Karpas-422 (cell line): ENCODE data around the gene TAS1R1. TPM values are rescaled to one million over a fixed set of nuclear protein-coding genes. Genes with fewer than 3 reads are reported as not detected.
A peak's percentile ranks its signal among the peaks of the same experiment; 100 is the strongest.

Experiments
- DNase-seq: peaks from one replicate; pipeline ENCODE4 v3.0.0-alpha.2; 2015
- H2AFZ ChIP-seq: fragments of 200-600 bp; sonication (generic); 2 replicates; pipeline ENCODE4 v1.6.1; 2014; ENCODE audit warnings: antibody characterized with exemption, low read length, mixed read lengths
- H3K27ac ChIP-seq: fragments of 200-600 bp; sonication (generic); 2 replicates; pipeline ENCODE4 v1.5.1; 2014; ENCODE audit warnings: mild to moderate bottlenecking, low read length, moderate library complexity
- H3K27me3 ChIP-seq: fragments of 200-600 bp; sonication (generic); 2 replicates; pipeline ENCODE4 v1.6.1; 2014; ENCODE audit warnings: low read length, mixed read lengths
- H3K36me3 ChIP-seq: fragments of 200-600 bp; sonication (generic); 2 replicates; pipeline ENCODE4 v1.6.1; 2014; ENCODE audit warnings: low read length, mixed read lengths; ENCODE audit not compliant: insufficient read depth
- H3K4me1 ChIP-seq: fragments of 200-600 bp; sonication (generic); 2 replicates; pipeline ENCODE4 v1.6.1; 2014; ENCODE audit warnings: mild to moderate bottlenecking, low read length, mixed read lengths
- H3K4me2 ChIP-seq: fragments of 200-600 bp; sonication (generic); 2 replicates; pipeline ENCODE4 v1.6.1; 2014; ENCODE audit warnings: low read length, low read depth, mild to moderate bottlenecking; ENCODE audit not compliant: poor library complexity, severe bottlenecking
- H3K4me3 ChIP-seq: fragments of 200-600 bp; sonication (generic); 2 replicates; pipeline ENCODE4 v1.5.1; 2014; ENCODE audit warnings: mild to moderate bottlenecking, antibody characterized with exemption, low read length, mixed read lengths
- H3K79me2 ChIP-seq: fragments of 200-600 bp; sonication (generic); 2 replicates; pipeline ENCODE4 v1.6.1; 2014; ENCODE audit warnings: mild to moderate bottlenecking, low read length, mixed read lengths
- H3K9ac ChIP-seq: fragments of 200-600 bp; sonication (generic); 2 replicates; pipeline ENCODE4 v1.6.0; 2014; ENCODE audit warnings: low read length
- H3K9me2 ChIP-seq: fragments of 200-600 bp; sonication (generic), shearing (Covaris generic); replicated peaks from 2 replicates; pipeline ENCODE4 v1.6.0; 2014; ENCODE audit warnings: mild to moderate bottlenecking, low read length, moderate library complexity; ENCODE audit not compliant: insufficient read depth
- H3K9me3 ChIP-seq: fragments of 300-700, 200-600 bp; sonication (generic); 2 replicates; pipeline ENCODE4 v1.6.1; 2014; ENCODE audit warnings: low read length, mixed read lengths
- H4K20me1 ChIP-seq: fragments of 200-600 bp; sonication (generic); 2 replicates; pipeline ENCODE4 v1.6.1; 2014; ENCODE audit warnings: mild to moderate bottlenecking, antibody characterized with exemption, low read length, low read depth; ENCODE audit not compliant: insufficient read depth
- total RNA-seq: library from RNA; depleted of rRNA; stranded (reverse); fragments of >200 nt; shearing (Covaris generic); gene quantifications from 2 replicates; pipeline ENCODE4 v1.2.3, GENCODE V29; 2014; ENCODE audit warnings: low replicate concordance

TAS1R1 gene
- total RNA-seq, 1 experiment from 2014 or later = not detected

GRCh38 chr1:6580119-6580592 lies 25.0 kb downstream of the TAS1R1 start:
- Histone ChIP-seq H3K36me3 (no peaks in the 10 kb centered on the region), H3K4me3 (peak overlapping the region; percentile 88), H3K9me3 (no peaks in the 10 kb centered on the region), H3K27ac (peak overlapping the region; percentile 49; the same call in 1 of the 2 replicates), H3K9ac (peak overlapping the region; percentile 84), H3K27me3 (no peaks in the 10 kb centered on the region), H2AFZ (0 out of 2 replicates have a peak overlapping the region, but pooled peaks have one; percentile 2), H3K79me2 (peaks cover 32% of the 10 kb centered on the region), H3K9me2 (no peaks in the 10 kb centered on the region), H3K4me2 (peak overlapping the region; percentile 81), H3K4me1 (peaks cover 29% of the 10 kb centered on the region), H4K20me1 (peaks cover 9% of the 10 kb centered on the region)
- DNase-seq = peak; percentile 85

DNA sequence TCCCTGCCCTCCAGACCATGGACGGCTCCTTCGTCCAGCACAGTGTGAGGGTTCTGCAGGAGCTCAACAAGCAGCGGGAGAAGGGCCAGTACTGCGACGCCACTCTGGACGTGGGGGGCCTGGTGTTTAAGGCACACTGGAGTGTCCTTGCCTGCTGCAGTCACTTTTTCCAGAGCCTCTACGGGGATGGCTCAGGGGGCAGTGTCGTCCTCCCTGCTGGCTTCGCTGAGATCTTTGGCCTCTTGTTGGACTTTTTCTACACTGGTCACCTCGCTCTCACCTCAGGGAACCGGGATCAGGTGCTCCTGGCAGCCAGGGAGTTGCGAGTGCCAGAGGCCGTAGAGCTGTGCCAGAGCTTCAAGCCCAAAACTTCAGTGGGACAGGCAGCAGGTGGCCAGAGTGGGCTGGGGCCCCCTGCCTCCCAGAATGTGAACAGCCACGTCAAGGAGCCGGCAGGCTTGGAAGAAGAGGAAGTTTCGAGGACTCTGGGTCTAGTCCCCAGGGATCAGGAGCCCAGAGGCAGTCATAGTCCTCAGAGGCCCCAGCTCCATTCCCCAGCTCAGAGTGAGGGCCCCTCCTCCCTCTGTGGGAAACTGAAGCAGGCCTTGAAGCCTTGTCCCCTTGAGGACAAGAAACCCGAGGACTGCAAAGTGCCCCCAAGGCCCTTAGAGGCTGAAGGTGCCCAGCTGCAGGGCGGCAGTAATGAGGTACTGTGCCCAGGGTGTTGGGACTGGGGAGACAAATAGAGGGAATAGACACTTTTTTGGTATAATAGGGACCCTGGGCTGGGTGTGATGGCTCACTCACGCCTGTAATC lies 25.7 kb downstream of the TAS1R1 start:
- Histone ChIP-seq H3K9ac (peak overlapping the region; percentile 84), H3K9me3 (no peaks in the 10 kb centered on the region), H3K27me3 (no peaks in the 10 kb centered on the region), H2AFZ (0 out of 2 replicates have a peak overlapping the region, but pooled peaks have one; percentile 2), H3K36me3 (no peaks in the 10 kb centered on the region), H3K4me2 (peak overlapping the region; percentile 81), H3K9me2 (no peaks in the 10 kb centered on the region), H3K79me2 (peaks cover 32% of the 10 kb centered on the region), H3K4me3 (peak overlapping the region; percentile 88), H4K20me1 (peaks cover 9% of the 10 kb centered on the region), H3K27ac (peak overlapping the region; percentile 49; the same call in 1 of the 2 replicates), H3K4me1 (peaks cover 29% of the 10 kb centered on the region)
- peak; percentile 61 for DNase-seq

GRCh38 chr1:6581561-6582305 lies 26.6 kb downstream of the TAS1R1 start:
- Histone ChIP-seq H3K4me3 (peak overlapping the region; percentile 88; the same call in 1 of the 2 replicates), H4K20me1 (peaks cover 9% of the 10 kb centered on the region), H3K79me2 (peaks cover 32% of the 10 kb centered on the region), H3K9me2 (no peaks in the 10 kb centered on the region), H3K9me3 (no peaks in the 10 kb centered on the region), H3K27ac (no peak overlapping the region), H3K4me1 (peaks cover 32% of the 10 kb centered on the region), H3K4me2 (peak overlapping the region; percentile 81), H3K36me3 (no peaks in the 10 kb centered on the region), H3K27me3 (no peaks in the 10 kb centered on the region), H2AFZ (no peak overlapping the region), H3K9ac (0 out of 2 replicates have a peak overlapping the region, but pooled peaks have one; percentile 84)
- no peak for DNase-seq

- no peak for DNase-seq
- H3K9me2 ChIP-seq = no peaks in the 10 kb centered on the region
- peaks cover 32% of the 10 kb centered on the region for H3K79me2 ChIP-seq
- H4K20me1 ChIP-seq = peaks cover 9% of the 10 kb centered on the region
- H3K4me2 ChIP-seq = peak overlapping the region; percentile 81
- peaks cover 38% of the 10 kb centered on the region for H3K4me1 ChIP-seq
- no peak overlapping the region for H3K4me3 ChIP-seq
- H3K9me3 ChIP-seq = no peaks in the 10 kb centered on the region
- no peak overlapping the region for H3K27ac ChIP-seq
- H3K36me3 ChIP-seq = no peaks in the 10 kb centered on the region
- no peak overlapping the region for H3K9ac ChIP-seq
- H3K27me3 ChIP-seq = no peaks in the 10 kb centered on the region
- no peak overlapping the region for H2AFZ ChIP-seq
These were observed 27.3 kb downstream of the TAS1R1 start for GRCh38 chr1:6582370-6582769.

GRCh38 chr1:6584126-6585080 lies 29.3 kb downstream of the TAS1R1 start:
- no peak overlapping the region for H2AFZ ChIP-seq
- peaks cover 7% of the 10 kb centered on the region; the same call in 1 of the 2 replicates for H3K36me3 ChIP-seq
- DNase-seq = no peak
- H3K9me3 ChIP-seq = no peaks in the 10 kb centered on the region
- peaks cover 14% of the 10 kb centered on the region for H4K20me1 ChIP-seq
- H3K79me2 ChIP-seq = peaks cover 32% of the 10 kb centered on the region
- peaks cover 35% of the 10 kb centered on the region for H3K4me1 ChIP-seq
- H3K4me3 ChIP-seq = no peak overlapping the region
- no peak overlapping the region for H3K27ac ChIP-seq
- H3K27me3 ChIP-seq = no peaks in the 10 kb centered on the region
- H3K4me2 ChIP-seq = no peak overlapping the region
- no peak overlapping the region for H3K9ac ChIP-seq
- H3K9me2 ChIP-seq = no peaks in the 10 kb centered on the region

DNA sequence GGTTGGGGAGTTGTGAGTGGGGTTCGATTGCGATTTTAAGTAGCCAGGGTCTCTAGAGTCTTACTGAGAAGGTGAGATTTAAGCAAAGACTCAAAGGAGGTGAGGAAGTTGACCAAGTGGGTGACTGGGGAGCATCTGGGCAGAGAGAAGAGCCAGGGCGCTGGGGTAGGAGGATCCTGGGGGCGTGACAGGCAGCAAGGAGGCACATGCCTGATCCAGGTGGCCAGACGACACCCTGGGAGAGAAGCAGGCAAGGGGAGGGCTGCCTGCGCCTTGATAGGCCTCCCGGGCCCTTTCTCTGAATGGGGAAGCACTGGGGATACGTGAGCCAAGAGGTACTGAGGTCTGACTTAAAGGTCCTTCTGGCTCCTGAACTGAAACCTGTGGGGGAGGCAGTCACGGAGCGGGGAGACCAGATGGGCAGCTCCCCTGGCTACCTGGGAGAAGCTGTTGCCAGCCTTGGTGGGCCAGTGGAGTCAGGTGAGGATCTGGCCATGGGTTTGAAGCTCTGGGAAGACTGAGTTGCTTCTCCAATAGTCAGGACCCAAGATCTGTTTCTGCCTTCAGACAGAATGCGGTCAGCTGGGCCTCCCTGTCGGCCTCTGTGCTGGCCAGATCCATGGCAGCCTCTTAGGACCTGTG lies 30.1 kb downstream of the TAS1R1 start:
- Histone ChIP-seq H3K79me2 (peaks cover 28% of the 10 kb centered on the region), H3K27me3 (no peaks in the 10 kb centered on the region), H4K20me1 (peaks cover 19% of the 10 kb centered on the region), H3K27ac (no peak overlapping the region), H2AFZ (no peak overlapping the region), H3K4me2 (no peak overlapping the region), H3K4me3 (no peak overlapping the region), H3K9me2 (no peaks in the 10 kb centered on the region), H3K36me3 (peaks cover 9% of the 10 kb centered on the region), H3K9me3 (no peaks in the 10 kb centered on the region), H3K4me1 (peaks cover 32% of the 10 kb centered on the region), H3K9ac (no peak overlapping the region)
- peak; percentile 41 for DNase-seq

DNA sequence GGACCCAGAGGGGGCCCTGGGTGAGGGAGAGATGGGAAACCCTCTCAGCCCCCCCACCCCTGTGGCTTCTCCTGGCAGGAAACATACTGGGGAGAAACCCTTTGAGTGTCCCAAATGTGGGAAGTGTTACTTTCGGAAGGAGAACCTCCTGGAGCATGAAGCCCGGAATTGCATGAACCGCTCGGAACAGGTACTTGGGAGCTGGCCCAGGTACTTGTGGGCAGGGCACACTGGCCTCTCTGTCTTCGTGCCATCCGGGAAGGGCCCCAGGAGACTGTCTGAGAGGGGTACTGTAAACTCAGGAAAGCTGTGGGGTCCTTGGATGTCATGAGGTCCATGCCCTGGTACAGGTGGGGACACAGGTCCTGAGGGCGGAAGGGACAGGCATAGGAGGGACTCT lies 30.7 kb downstream of the TAS1R1 start:
- no peak for DNase-seq
- peaks cover 20% of the 10 kb centered on the region for H4K20me1 ChIP-seq
- no peak overlapping the region for H3K4me3 ChIP-seq
- peaks cover 22% of the 10 kb centered on the region for H3K79me2 ChIP-seq
- H3K4me1 ChIP-seq = peaks cover 29% of the 10 kb centered on the region
- H3K27ac ChIP-seq = no peak overlapping the region
- H2AFZ ChIP-seq = no peak overlapping the region
- no peak overlapping the region for H3K9ac ChIP-seq
- H3K4me2 ChIP-seq = no peak overlapping the region
- H3K27me3 ChIP-seq = no peaks in the 10 kb centered on the region
- peaks cover 16% of the 10 kb centered on the region for H3K36me3 ChIP-seq
- no peaks in the 10 kb centered on the region for H3K9me3 ChIP-seq
- H3K9me2 ChIP-seq = no peaks in the 10 kb centered on the region
